HG02973 (cell line): ENCODE data around the gene HELZ.

ENCODE experiments used
- ATAC-seq: cut with Tn5 transposase; IDR thresholded peaks from one replicate; pipeline ENCODE4 v1.9.1; 2021; ENCODE audit warnings: moderate library complexity; ENCODE audit not compliant: unreplicated experiment

HELZ gene

GRCh38 chr17:67035131-67036083 is 209.6 kb downstream of the HELZ start:
- peak; percentile 90 for ATAC-seq

GRCh38 chr17:67033613-67034012 is 211.4 kb downstream of the HELZ start:
- no peak for ATAC-seq

GRCh38 chr17:67032985-67033384 is 212.0 kb downstream of the HELZ start:
- ATAC-seq = no peak

DNA sequence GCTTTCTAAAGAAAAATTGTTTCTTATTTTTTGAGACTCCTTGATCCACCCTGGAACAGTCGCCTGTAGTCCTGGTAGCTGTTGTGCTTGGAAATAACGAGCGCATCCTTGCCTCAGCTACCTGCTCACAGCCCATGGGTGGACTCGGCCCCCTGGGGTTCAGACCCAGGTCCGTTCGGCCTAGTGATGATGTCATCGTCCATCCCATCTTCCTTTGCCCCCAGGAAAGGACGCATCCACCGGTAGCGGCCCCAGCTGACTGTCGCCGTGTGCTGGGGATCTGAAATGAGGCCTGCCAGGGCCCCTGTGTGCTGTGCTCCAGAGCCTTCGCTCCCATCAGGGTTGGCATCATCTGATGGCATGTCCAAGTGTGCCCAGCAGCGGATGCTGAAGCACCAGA is 212.6 kb downstream of the HELZ start:
- no peak for ATAC-seq

DNA sequence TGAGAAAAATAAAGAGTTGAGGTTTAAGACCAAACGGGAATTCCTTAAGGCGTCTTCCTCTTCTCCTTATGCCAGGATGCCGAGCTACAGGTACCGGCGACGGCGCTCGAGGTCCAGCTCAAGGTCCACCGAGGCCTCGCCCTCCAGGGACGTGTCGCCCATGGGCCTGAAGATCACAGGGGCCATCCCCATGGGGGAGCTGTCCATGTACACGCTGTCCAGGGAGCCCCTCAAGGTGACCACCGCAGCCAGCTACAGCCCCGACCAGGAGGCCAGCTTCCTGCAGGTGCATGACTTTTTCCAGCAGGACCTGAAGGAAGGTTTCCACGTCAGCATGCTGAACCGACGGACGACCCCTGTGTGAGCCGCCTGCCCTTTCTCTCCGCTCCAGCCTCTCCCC is 214.4 kb downstream of the HELZ start:
- ATAC-seq = no peak

GRCh38 chr17:67027031-67027628 is 217.9 kb downstream of the HELZ start:
- no peak for ATAC-seq

GRCh38 chr17:67026341-67026740 is 218.7 kb downstream of the HELZ start:
- no peak for ATAC-seq

DNA sequence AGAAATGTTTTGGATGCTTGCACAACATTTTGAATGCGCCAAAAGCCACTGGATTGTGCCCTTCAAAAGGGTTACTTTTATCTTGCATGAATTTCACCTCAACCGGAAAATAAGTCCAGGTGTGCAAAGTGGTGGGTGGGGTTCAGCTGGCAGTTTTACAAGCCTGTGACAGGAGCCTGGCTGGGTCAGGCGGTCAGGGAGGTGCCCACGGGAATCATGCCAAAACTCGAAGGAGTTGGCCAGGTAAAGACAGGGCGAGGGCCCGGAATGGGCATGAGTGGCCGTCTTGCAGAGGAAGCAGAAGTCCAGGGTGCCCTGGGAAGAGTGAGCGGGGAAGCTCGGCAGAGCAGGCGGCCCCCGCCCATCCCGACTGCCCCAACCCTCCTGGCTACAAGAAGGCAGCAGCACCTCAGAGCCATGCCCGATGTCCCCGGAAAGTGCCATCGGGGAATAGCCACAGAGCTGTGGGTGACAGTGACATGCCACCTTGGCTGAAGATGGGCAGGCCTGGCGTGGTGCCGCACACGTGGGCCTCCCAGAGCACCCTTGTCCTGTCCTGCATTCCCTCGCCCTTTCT is 219.7 kb downstream of the HELZ start:
- no peak for ATAC-seq

GRCh38 chr17:67024736-67025135 is 220.3 kb downstream of the HELZ start:
- ATAC-seq = no peak

DNA sequence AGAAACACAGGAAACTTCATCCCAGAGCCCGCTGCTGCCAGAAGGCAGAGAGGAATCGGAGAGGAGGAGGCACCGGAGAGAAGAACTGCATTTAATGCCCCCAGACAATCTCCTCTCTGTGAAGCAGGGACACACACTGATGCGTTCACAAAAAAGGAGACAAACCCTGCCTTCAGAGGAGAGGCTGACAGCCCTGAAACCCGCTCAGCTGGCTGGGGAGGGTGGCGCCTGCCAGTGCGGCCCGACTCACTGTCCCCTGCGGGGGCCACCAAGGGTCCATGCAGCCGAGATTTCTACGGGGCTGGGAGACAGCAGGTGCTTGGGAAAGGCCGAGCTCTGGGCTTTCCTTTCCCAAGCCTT is 222.6 kb downstream of the HELZ start:
- ATAC-seq = no peak

GRCh38 chr17:67021743-67022450 is 223.1 kb downstream of the HELZ start:
- ATAC-seq = no peak

DNA sequence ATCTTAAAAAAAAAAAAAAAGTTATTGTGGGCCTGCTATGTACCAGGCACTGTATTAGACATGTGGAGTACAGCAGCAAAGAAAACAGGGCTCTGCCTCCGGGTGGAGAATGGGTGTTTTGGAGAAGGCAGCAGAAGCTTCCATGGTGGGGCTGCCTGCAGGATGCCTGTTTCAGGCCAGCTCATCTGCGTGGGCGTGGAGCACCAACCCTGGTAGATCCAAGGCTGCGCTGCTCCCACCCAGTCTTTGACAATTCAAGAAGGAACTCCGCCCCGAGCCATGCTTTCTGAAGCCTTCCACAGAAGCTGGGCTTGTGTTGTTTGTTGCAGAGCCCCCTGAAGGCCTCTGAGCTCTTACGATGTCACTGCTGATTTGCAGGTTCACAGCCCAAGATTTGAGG is 223.8 kb downstream of the HELZ start:
- ATAC-seq = no peak
